Hepatocyte (in vitro differentiated cells): ENCODE data around the gene SORT1.

ENCODE experiments used
- CTCF ChIP-seq: fragments of 200-600 bp; sonication (generic); IDR thresholded peaks from 2 replicates; pipeline ENCODE4 v1.5.1; 2016; ENCODE audit warnings: antibody characterized with exemption, mild to moderate bottlenecking; ENCODE audit not compliant: poor library complexity
- EZH2 ChIP-seq: fragments of 200-600 bp; sonication (generic); IDR thresholded peaks from 2 replicates; pipeline ENCODE4 v1.6.1; 2016; ENCODE audit warnings: antibody characterized with exemption, mild to moderate bottlenecking, borderline replicate concordance
- EZH2phosphoT487 ChIP-seq: fragments of 200-600 bp; sonication (generic); IDR thresholded peaks from one replicate; pipeline ENCODE4 v1.6.1; 2018; ENCODE audit warnings: antibody characterized with exemption, mild to moderate bottlenecking, low read depth, moderate library complexity; ENCODE audit not compliant: unreplicated experiment, severe bottlenecking

GRCh38 chr1:109367626-109368025 is 30.1 kb downstream of the SORT1 start:
- no peak for TF ChIP-seq CTCF
- no peak for TF ChIP-seq EZH2
- no peak for TF ChIP-seq EZH2phosphoT487
